RPMI7951 (cell line): Measurements from ENCODE around the gene CEP68. TPM values are rescaled to one million over a fixed set of nuclear protein-coding genes. Genes with fewer than 3 reads are reported as not detected.
"Not testable (repeated sequence)": the region's sequence is repeated elsewhere in the genome, so short reads cannot be mapped to it uniquely, and the experiment has no call there.

Experiments
- DNase-seq: peaks from one replicate; pipeline ENCODE4 v3.0.0-alpha.2; 2012; ENCODE audit warnings: low read depth
- total RNA-seq: library from RNA; depleted of rRNA; stranded (reverse); fragments of >200 nt; shearing (Covaris generic); gene quantifications from 2 replicates; pipeline ENCODE4 v1.2.3, GENCODE V29; 2014; rRNA removed

Gene CEP68, protein sequence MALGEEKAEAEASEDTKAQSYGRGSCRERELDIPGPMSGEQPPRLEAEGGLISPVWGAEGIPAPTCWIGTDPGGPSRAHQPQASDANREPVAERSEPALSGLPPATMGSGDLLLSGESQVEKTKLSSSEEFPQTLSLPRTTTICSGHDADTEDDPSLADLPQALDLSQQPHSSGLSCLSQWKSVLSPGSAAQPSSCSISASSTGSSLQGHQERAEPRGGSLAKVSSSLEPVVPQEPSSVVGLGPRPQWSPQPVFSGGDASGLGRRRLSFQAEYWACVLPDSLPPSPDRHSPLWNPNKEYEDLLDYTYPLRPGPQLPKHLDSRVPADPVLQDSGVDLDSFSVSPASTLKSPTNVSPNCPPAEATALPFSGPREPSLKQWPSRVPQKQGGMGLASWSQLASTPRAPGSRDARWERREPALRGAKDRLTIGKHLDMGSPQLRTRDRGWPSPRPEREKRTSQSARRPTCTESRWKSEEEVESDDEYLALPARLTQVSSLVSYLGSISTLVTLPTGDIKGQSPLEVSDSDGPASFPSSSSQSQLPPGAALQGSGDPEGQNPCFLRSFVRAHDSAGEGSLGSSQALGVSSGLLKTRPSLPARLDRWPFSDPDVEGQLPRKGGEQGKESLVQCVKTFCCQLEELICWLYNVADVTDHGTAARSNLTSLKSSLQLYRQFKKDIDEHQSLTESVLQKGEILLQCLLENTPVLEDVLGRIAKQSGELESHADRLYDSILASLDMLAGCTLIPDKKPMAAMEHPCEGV
- 5.2 and 5.6 TPM in 2 replicates for total RNA-seq

GRCh38 chr2:65056215-65057053 is at the start of gene CEP68:
Gene CEP68, plus strand, starts transcription at chr2:65056416. Its CDS starts 13,029 bp downstream, at chr2:65069445.
- DNase-seq, result peak; percentile 96

- DNase-seq, result no peak
Observed at GRCh38 chr2:65013776-65014175, 42.4 kb upstream of the CEP68 start.

GRCh38 chr2:65015731-65016130 is 40.5 kb upstream of the CEP68 start:
- DNase-seq, result no peak

DNA sequence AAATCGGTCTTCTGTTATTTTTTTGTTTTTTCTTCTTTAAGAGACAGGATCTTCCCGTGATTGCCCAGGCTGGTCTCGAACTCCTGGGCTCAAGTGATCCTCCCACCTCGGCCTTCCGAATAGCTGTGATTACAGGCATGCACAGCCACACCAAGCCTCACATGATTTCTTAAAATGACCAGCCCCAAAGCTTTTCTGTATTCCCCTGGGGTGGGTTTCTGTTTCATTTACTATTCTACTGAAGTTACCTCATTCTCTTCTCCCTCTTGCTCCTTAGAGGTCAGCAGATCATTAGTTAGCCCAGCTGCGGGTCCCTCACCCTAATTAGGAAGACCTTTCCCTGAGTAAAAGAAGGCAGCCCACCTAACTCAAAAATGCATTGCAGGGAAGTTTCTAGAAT is 39.4 kb upstream of the CEP68 start:
- no peak for DNase-seq

DNA sequence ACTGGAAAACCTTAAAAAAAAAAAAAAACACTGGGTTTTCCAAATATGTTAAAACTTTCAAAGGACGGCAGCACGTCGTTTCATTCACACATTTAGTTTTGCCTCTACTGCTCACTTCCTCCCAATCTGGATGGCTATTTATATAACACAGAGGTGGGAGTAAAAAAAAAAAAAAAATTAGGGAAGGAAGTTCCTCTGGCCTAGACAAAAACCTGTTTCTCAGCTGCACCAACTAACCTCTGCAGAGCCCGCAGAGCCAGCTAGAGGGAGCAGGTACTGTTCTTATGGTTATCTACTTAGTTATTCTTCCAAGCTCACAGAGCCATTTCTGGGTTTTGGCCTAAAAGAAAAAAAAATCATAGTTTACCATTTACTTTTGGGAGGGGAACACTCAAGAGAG is 38.9 kb upstream of the CEP68 start:
- DNase-seq, result no peak

DNA sequence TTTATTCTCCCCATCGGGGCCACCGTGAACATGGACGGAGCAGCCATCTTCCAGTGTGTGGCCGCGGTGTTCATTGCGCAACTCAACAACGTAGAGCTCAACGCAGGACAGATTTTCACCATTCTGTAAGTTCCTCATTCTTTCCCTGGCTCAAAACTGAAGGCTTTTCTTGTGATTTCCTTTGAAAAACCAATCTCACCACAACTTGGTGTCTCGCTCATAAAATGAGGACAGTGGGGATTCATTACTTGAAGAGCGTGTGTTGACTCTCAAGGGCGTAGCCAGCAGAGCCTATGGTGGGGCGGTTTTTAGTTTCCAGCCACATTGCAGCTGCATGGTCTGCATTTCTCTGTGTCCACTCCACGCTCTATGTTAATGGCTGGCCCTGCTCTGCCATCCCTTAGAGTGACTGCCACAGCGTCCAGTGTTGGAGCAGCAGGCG is 38.1 kb upstream of the CEP68 start:
- DNase-seq, result no peak

GRCh38 chr2:65019010-65019409 is 37.2 kb upstream of the CEP68 start:
- no peak for DNase-seq

- DNase-seq, result no peak
Observed at GRCh38 chr2:65019675-65020195, 36.5 kb upstream of the CEP68 start.

- not testable (repeated sequence) for DNase-seq
Observed at GRCh38 chr2:65020251-65020650, 36.0 kb upstream of the CEP68 start.

DNA sequence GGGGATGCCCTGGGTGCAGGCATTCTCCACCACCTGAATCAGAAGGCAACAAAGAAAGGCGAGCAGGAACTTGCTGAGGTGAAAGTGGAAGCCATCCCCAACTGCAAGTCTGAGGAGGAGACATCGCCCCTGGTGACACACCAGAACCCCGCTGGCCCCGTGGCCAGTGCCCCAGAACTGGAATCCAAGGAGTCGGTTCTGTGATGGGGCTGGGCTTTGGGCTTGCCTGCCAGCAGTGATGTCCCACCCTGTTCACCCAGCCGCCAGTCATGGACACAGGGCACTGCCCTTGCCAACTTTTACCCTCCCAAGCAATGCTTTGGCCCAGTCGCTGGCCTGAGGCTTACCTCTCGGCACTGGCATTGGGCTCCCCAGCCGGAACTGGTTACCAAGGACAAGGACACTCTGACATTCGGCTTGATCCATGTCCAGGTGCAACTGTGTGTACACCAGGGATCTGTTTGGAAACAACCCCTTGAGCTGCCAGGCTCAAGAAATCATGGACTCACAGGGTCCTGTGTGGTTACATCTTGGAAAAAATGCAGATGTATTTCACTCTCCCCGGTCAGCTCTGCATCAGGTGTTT is 35.2 kb upstream of the CEP68 start:
- no peak for DNase-seq

GRCh38 chr2:65021709-65022108 is 34.5 kb upstream of the CEP68 start:
- DNase-seq, result no peak

- no peak for DNase-seq
Observed at GRCh38 chr2:65022189-65022588, 34.0 kb upstream of the CEP68 start.

DNA sequence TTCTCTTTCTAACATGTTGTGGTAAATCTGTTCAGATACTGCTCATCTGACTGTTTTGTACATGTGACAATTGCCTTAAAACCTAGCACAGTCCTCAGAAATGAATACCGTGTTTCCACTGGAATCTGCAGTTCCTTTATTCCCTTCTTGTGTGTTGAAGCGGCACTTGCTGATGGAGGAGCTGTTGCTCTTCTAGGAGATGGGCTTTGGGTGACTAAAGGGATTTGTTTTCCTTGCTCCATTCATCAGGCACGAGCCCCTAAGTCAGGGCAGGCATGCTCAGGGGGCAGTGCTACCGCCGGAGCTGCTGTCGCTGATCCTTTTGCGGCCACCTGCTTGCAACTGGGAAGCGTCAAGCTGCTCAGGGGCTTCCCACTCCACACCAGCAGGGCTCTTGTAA is 32.5 kb upstream of the CEP68 start:
- DNase-seq, result no peak

GRCh38 chr2:65024149-65024829 is 31.9 kb upstream of the CEP68 start:
- DNase-seq, result peak; percentile 82

DNA sequence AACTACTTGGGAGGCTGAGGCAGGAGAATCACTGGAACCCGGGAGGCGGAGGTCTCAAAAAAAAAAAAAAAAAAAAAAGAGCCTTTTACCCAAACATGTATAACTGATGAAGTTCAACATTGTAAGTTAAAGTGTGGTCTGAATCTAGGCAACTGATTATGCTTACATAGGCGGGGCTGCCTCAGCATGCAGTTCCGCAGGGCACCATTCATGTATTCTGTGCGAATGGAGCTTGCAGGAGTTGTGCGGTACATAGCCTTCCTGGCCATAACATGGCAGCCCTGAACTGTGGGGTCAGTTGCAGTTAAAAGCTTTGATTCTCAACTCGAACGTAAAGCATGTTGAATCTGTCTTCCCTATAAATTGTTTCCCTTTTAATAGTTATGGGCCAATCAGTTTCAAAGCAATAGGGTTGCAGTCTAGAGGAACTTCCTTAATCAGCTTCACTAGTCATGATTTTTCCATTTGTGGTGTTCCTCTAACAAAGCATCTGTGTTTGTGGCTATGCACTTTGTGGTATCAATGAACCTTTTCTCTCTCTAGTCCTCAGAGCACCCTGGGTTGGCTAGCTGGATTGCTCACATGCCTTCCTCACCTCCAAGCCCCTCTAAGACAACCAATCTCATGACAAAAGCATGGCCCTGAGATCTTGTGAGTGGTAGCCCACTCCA is 30.6 kb upstream of the CEP68 start:
- peak; percentile 24 for DNase-seq

GRCh38 chr2:65026154-65026553 is 30.1 kb upstream of the CEP68 start:
- DNase-seq, result no peak

DNA sequence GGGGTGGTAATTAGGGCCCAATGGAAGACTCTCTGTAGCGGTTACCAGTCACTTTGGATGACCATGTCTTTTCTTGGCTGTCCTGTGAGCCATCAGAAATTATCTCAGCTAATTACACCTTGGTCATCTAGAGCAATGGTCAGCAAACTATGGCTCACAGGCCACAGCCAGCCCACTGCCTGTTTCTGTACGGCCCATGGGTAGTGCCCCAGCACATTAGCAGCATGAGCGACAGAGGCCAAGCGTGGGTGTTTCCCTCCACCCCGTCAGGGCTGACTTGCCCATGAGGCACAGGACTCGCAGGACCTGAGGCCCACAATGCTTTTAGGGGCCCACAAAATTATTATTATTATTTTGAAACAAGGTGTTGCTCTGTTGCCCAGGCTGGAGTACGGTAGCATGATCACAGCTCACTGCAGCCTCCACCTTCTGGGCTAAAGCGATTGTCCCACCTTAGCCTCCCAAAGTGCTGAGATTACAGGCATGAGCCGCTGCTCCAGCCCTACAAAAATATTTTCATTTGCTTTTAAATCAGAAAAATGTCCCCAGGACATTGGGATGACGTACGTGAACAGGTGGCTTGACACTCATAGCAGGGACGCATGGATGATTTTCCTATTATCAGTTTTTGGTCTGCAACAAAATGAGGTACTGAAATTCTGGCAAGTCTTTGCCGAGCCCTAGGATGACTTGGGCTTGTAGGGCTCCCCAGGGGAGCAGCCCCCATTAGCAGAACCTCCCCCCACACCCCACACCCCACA is 29.3 kb upstream of the CEP68 start:
- no peak for DNase-seq

DNA sequence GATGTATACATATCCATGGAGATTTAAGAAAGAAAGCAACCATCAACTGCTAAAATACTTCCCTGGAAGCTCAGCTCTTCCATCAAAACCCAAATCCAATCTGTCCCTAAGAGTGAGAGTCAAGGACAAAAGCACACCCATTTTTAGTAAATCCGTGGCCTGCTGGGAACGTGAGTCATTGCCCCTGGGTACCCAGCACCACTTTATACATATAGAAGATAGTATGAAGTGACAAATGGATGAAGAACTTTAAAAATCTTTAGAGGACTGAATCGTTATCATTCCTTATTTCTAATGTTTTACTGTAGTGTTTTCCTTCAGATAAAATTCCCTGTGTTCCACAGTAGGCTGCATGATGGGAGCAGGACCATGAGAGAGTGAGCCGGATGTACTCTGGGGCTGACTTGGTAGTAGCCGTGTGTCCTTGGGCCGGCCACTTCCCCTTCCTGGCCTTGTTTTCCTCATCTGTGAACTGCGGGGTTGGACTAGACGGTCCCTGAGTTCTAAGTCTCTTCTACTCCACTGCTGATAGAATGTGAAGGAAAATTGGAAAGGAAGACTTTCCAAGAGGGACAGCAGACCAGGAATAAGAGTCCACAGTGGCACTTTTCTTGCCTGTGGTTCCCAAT is 28.5 kb upstream of the CEP68 start:
- no peak for DNase-seq
